GM19397 (cell line): ENCODE results near the gene PARP4.
"Not testable (repeated sequence)": the region's sequence is repeated elsewhere in the genome, so short reads cannot be mapped to it uniquely, and the experiment has no call there.

Source experiments
- ATAC-seq: cut with Tn5 transposase; IDR thresholded peaks from one replicate; pipeline ENCODE4 v1.9.1; 2021; ENCODE audit warnings: mild to moderate bottlenecking, moderate library complexity; ENCODE audit not compliant: unreplicated experiment

PARP4 gene

DNA sequence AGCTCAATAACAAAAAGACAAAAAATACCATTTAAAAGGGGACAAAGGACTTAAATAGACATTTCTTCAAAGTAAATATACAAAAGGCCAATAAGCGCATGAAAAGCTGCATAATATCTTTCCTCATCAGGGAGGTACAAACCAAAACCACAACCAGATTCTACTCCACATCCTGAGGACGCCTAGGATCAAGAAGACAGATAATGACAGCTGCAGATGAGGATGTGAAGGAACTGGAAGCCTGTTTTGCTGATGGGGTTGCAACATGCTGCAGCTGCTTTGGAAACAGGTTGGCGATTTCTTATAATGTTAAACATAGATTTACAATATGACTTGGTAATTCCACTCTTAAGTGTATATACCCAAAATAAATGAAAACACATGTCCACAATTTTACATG is 132.4 kb downstream of the PARP4 start:
- not testable (repeated sequence) for ATAC-seq

DNA sequence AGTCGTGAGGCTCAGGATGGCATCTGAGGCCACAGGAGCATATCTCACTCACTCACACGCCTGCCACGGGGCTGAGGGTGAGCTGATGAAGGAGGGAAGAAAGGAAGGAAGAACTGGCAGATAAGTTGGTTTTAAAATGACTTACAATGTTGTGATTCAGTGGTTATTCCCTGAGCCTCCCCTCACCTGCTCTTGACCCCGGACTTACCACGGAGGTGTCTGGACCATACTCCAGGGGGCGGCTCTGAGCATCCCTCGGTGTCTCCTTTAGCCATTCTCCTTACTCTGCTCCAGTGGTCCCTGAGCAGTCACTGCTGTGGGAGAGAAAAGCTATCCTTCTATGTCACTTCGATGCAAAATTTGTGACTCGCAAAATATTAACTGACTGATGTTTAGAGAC is 141.3 kb downstream of the PARP4 start:
- ATAC-seq, result not testable (repeated sequence)
